GM23338 (cell line): ENCODE data around the gene PSMG4. TPM values are rescaled to one million over a fixed set of nuclear protein-coding genes. Genes with fewer than 3 reads are reported as not detected.

Experiments used
- ATAC-seq: fragments of 200-7000 bp; cut with Tn5 transposase; 3 replicates; pipeline ENCODE4 v1.9.1; 2020
- DNase-seq: peaks from one replicate; pipeline ENCODE4 v3.0.0-alpha.2; 2015; ENCODE audit warnings: low spot score
- H2AFZ ChIP-seq: fragments of 200-600 bp; sonication (generic); 2 replicates; pipeline ENCODE4 v1.8.0; 2016; ENCODE audit warnings: antibody characterized with exemption, mild to moderate bottlenecking, moderate library complexity
- H3F3A ChIP-seq: fragments of 200-600 bp; sonication (generic); replicated peaks from 2 replicates; pipeline ENCODE4 v1.8.0; 2017; ENCODE audit warnings: antibody characterized with exemption, mixed run types, low read depth
- H3K27ac ChIP-seq: fragments of 200-600 bp; sonication (generic); 2 replicates; pipeline ENCODE4 v1.6.1; 2016; ENCODE audit warnings: low read depth
- H3K27me3 ChIP-seq: fragments of 200-600 bp; sonication (generic); 2 replicates; pipeline ENCODE4 v1.8.0; 2016; ENCODE audit warnings: mild to moderate bottlenecking, mixed run types, moderate library complexity; ENCODE audit not compliant: insufficient read depth
- H3K36me3 ChIP-seq: fragments of 200-600 bp; sonication (generic); 2 replicates; pipeline ENCODE4 v1.8.0; 2016; ENCODE audit warnings: mild to moderate bottlenecking; ENCODE audit not compliant: insufficient read depth
- H3K4me1 ChIP-seq: fragments of 200-600 bp; sonication (generic); 2 replicates; pipeline ENCODE4 v1.8.0; 2016; ENCODE audit warnings: mild to moderate bottlenecking, moderate library complexity; ENCODE audit not compliant: insufficient read depth
- H3K4me2 ChIP-seq: fragments of 200-600 bp; sonication (generic); 2 replicates; pipeline ENCODE4 v1.7.1; 2017; ENCODE audit warnings: mixed run types
- H3K4me3 ChIP-seq: fragments of 200-600 bp; sonication (generic); 2 replicates; pipeline ENCODE4 v1.6.1; 2016; ENCODE audit warnings: mixed run types
- H3K79me2 ChIP-seq: fragments of 200-600 bp; sonication (generic); replicated peaks from 2 replicates; pipeline ENCODE4 v1.8.0; 2017; ENCODE audit warnings: mild to moderate bottlenecking; ENCODE audit not compliant: insufficient read depth
- H3K9me2 ChIP-seq: fragments of 200-600 bp; sonication (generic); 2 replicates; pipeline ENCODE4 v1.8.0; 2017; ENCODE audit not compliant: insufficient read depth
- H4K20me1 ChIP-seq: fragments of 200-600 bp; sonication (generic); replicated peaks from 2 replicates; pipeline ENCODE4 v1.8.0; 2017; ENCODE audit warnings: mild to moderate bottlenecking; ENCODE audit not compliant: insufficient read depth
- H3K27ac Mint-ChIP-seq: 2 replicates; pipeline ENCODE4 v1.8.0; 2020; ENCODE audit warnings: inconsistent platforms, mild to moderate bottlenecking, moderate library complexity, mixed read lengths
- H3K27me3 Mint-ChIP-seq: 3 replicates; pipeline ENCODE4 v1.8.0; 2022; ENCODE audit warnings: low read depth, mild to moderate bottlenecking, moderate library complexity, mixed read lengths, inconsistent platforms; ENCODE audit not compliant: insufficient read depth, poor library complexity
- H3K36me3 Mint-ChIP-seq: 3 replicates; pipeline ENCODE4 v1.8.0; 2021; ENCODE audit warnings: low read depth, mild to moderate bottlenecking, inconsistent platforms, moderate library complexity, mixed read lengths
- H3K4me1 Mint-ChIP-seq: 3 replicates; pipeline ENCODE4 v1.8.0; 2020; ENCODE audit warnings: mild to moderate bottlenecking, inconsistent platforms, mixed read lengths
- H3K4me3 Mint-ChIP-seq: 3 replicates; pipeline ENCODE4 v1.8.0; 2021; ENCODE audit warnings: moderate library complexity, mild to moderate bottlenecking, inconsistent platforms, mixed read lengths
- H3K9me3 Mint-ChIP-seq: 3 replicates; pipeline ENCODE4 v1.8.0; 2020; ENCODE audit warnings: moderate library complexity, mild to moderate bottlenecking, inconsistent platforms, mixed read lengths
- CREB1 ChIP-seq: fragments of 250-450 bp; sonication (Bioruptor Pico); IDR thresholded peaks from 2 replicates; pipeline ENCODE4 v1.5.0; 2020; ENCODE audit warnings: low read depth, mild to moderate bottlenecking, moderate library complexity
- CTCF ChIP-seq, 2 experiments: fragments of 200-600 bp in 1 of 2; sonication (generic) in 1 of 2; conservative IDR thresholded peaks; 2 replicates each; pipeline versions ENCODE4 v1.5.1 to v1.6.1; 2016 to 2017; ENCODE audit warnings: antibody characterized with exemption in 2 of 2, low read depth in 2 of 2, mild to moderate bottlenecking in 2 of 2, moderate library complexity in 1 of 2
- ETS1 ChIP-seq: IDR thresholded peaks from 2 replicates; pipeline ENCODE4 v1.6.1; 2016; ENCODE audit warnings: antibody characterized with exemption
- EZH2 ChIP-seq: fragments of 200-600 bp; sonication (generic); IDR thresholded peaks from one replicate; pipeline ENCODE4 v1.8.0; 2017; ENCODE audit warnings: antibody characterized with exemption, mild to moderate bottlenecking, low read depth; ENCODE audit not compliant: unreplicated experiment
- EZH2phosphoT487 ChIP-seq: fragments of 200-600 bp; sonication (generic); IDR thresholded peaks from one replicate; pipeline ENCODE4 v1.8.1; 2018; ENCODE audit warnings: antibody characterized with exemption; ENCODE audit not compliant: unreplicated experiment
- JUNB ChIP-seq: IDR thresholded peaks from one replicate; pipeline ENCODE4 v1.6.1; 2016; ENCODE audit warnings: antibody characterized with exemption; ENCODE audit not compliant: unreplicated experiment
- NANOG ChIP-seq: IDR thresholded peaks from 2 replicates; pipeline ENCODE4 v1.6.1; 2016; ENCODE audit warnings: antibody characterized with exemption, borderline replicate concordance
- POLR2AphosphoS5 ChIP-seq: IDR thresholded peaks from 2 replicates; pipeline ENCODE4 v1.6.1; 2016; ENCODE audit warnings: antibody characterized with exemption, low read depth
- REST ChIP-seq: IDR thresholded peaks from one replicate; pipeline ENCODE4 v1.6.1; 2018; ENCODE audit warnings: antibody characterized with exemption; ENCODE audit not compliant: unreplicated experiment
- STAT1 ChIP-seq: IDR thresholded peaks from one replicate; pipeline ENCODE4 v1.6.1; 2016; ENCODE audit warnings: antibody characterized with exemption; ENCODE audit not compliant: unreplicated experiment
- ZNF114 ChIP-seq: fragments of 250-450 bp; sonication (Bioruptor Pico); IDR thresholded peaks from 2 replicates; pipeline ENCODE4 v1.5.0; 2020; ENCODE audit warnings: mild to moderate bottlenecking, moderate library complexity
- ZNF331 ChIP-seq: fragments of 250-450 bp; sonication (Bioruptor Pico); IDR thresholded peaks from 2 replicates; pipeline ENCODE4 v1.5.0; 2020; ENCODE audit warnings: low read depth, mild to moderate bottlenecking, moderate library complexity
- ZNF462 ChIP-seq: fragments of 250-450 bp; sonication (Bioruptor Pico); IDR thresholded peaks from 2 replicates; pipeline ENCODE4 v1.5.0; 2020; ENCODE audit warnings: mild to moderate bottlenecking, moderate library complexity
- polyA plus RNA-seq: library from polyadenylated mRNA; unstranded; fragments of >200 nt; fragmentation: Nextera tagmentation; extraction: Ambion mirVana; gene quantifications from 2 replicates; pipeline ENCODE4 v1.2.1, GENCODE V29; 2016
- total RNA-seq: library from RNA; depleted of rRNA; stranded (reverse); fragments of >200 nt; shearing (Covaris generic); gene quantifications from 2 replicates; pipeline ENCODE4 v1.2.3, GENCODE V29; 2014

Gene PSMG4
- total and polyA plus RNA-seq, 2 experiments from 2014 or later: 37.2 to 168 TPM

GRCh38 chr6:3228771-3229565, 29.8 kb upstream of the PSMG4 start:
- TF ChIP-seq NANOG (no peak), ZNF462 (no peak), CTCF (conservative IDR thresholded peaks at IDR 0.05; ENCODE audit: low read depth in 2 of 2) (no peak), REST (no peak), STAT1 (no peak), ZNF114 (no peak), ETS1 (no peak), POLR2AphosphoS5 (no peak), ZNF331 (CRISPR knock-in tag) (no peak), EZH2 (no peak), JUNB (no peak), CREB1 (CRISPR knock-in tag) (no peak), EZH2phosphoT487 (no peak)
- Mint-ChIP-seq H3K4me3 (peak overlapping the region; percentile 91), H3K36me3 (peaks cover 25% of the 10 kb centered on the region), H3K27ac (no peak overlapping the region), H3K9me3 (no peaks in the 10 kb centered on the region; the same call in 2 of the 3 replicates), H3K27me3 (peaks cover 46% of the 10 kb centered on the region), H3K4me1 (peaks cover 50% of the 10 kb centered on the region)
- H3K27me3 ChIP-seq: peaks cover 36% of the 10 kb centered on the region
- peaks cover 23% of the 10 kb centered on the region for H4K20me1 ChIP-seq
- H3K27ac ChIP-seq: no peak overlapping the region
- H3K4me3 ChIP-seq: peak overlapping the region; percentile 93
- peaks cover 24% of the 10 kb centered on the region for H3K79me2 ChIP-seq
- H3K4me1 ChIP-seq: peaks cover 42% of the 10 kb centered on the region
- H3F3A ChIP-seq: peaks cover 34% of the 10 kb centered on the region
- no peaks in the 10 kb centered on the region for H3K9me2 ChIP-seq
- H2AFZ ChIP-seq: peak overlapping the region; percentile 90
- peak overlapping the region; percentile 96 for H3K4me2 ChIP-seq
- DNase-seq (peak; percentile 78), ATAC-seq (peak; percentile 0)
- peaks cover 6% of the 10 kb centered on the region for H3K36me3 ChIP-seq
